Left lung (tissue), 14 donors: ENCODE data around the gene NPL. TPM values are rescaled to one million over a fixed set of nuclear protein-coding genes. Genes with fewer than 3 reads are reported as not detected.

Experiments
- ATAC-seq: fragments of 200-7000 bp; cut with Tn5 transposase; one replicate; pipeline ENCODE4 v1.9.1; 2020; ENCODE audit warnings: moderate library complexity
- DNase-seq, 4 donors: peaks; one replicate each; pipeline ENCODE4 v3.0.0-alpha.2; 2013 to 2020
- H3K27ac ChIP-seq, 2 donors: fragments of 200-600 bp; sonication (generic) in 1 of 2; one replicate each; pipeline versions ENCODE4 v1.5.0 to v1.8.0; 2020 to 2021
- H3K27me3 ChIP-seq, 2 donors: fragments of 200-600 bp; sonication (generic) in 1 of 2; one replicate each; pipeline versions ENCODE4 v1.5.0 to v1.8.0; 2020 to 2021
- H3K36me3 ChIP-seq, 2 donors: fragments of 200-600 bp; sonication (generic) in 1 of 2; one replicate each; pipeline versions ENCODE4 v1.5.0 to v1.8.0; 2020 to 2021
- H3K4me1 ChIP-seq, 2 donors: fragments of 200-600 bp; one replicate each; pipeline ENCODE4 v1.8.0; 2021
- H3K4me3 ChIP-seq, 2 donors: fragments of 200-600 bp; sonication (generic) in 1 of 2; one replicate each; pipeline versions ENCODE4 v1.5.0 to v1.8.0; 2020 to 2021; ENCODE audit warnings: mild to moderate bottlenecking in 1 of 2
- H3K9me3 ChIP-seq, 2 donors: fragments of 200-600 bp; sonication (generic) in 1 of 2; one replicate each; pipeline versions ENCODE4 v1.5.0 to v1.8.0; 2020 to 2021
- CTCF ChIP-seq, 2 donors: fragments of 200-600 bp; sonication (generic) in 1 of 2; IDR thresholded peaks; one replicate each; pipeline versions ENCODE4 v1.5.0 to v1.8.0; 2021; ENCODE audit warnings: antibody characterized with exemption in 2 of 2
- intact Hi-C, 2 donors: fragments of 100-400 bp; cut with DNase I; formaldehyde crosslinking; loops; one replicate each; pipeline versions ENCODE4 v1.11.2 to v1.14.2; 2022
- long read RNA-seq, 12 donors: library from polyadenylated mRNA in 2 of 12; unstranded in 2 of 12; transcript quantifications; one replicate each; pipeline ENCODE4 v2.0.0 and lab custom pipeline, GENCODE V29; 2019 to 2026
- polyA plus RNA-seq, 6 donors: library from polyadenylated mRNA; unstranded; fragments of 120-200 nt; gene quantifications; one replicate each; pipeline ENCODE4 v1.2.1, GENCODE V29; 2013; ENCODE audit not compliant: insufficient read length in 6 of 6
- total RNA-seq, 2 donors: library from RNA; stranded (reverse); fragmentation: NEBNext Ultra II Directional; extraction: Animal tissue kit (Norgen Biotek cat#: 25700); gene quantifications; one replicate each; pipeline ENCODE4 v1.2.1, GENCODE V29; 2021
- donor health status: DM: no; HTN: yes; CAD: no.
- donor health status: DM: no; HTN: no; CAD: no.

The NPL gene
- total RNA-seq (10 to 100 TPM; 35.2 to 73.5 TPM), polyA plus RNA-seq (10 to 100 TPM in 1 of 6 donors, 1 to 10 TPM in 5; 6.4 to 10.9 (median 7.6) TPM)
- long read RNA-seq, donor 1, result 0 reads
- long read RNA-seq, donor 2, result 0 reads
- long read RNA-seq, donor 3, result 0 reads
- long read RNA-seq, donor 4, partial matches to known transcripts, result 4 of 14 reads
- long read RNA-seq, donor 4, other reads (novel, unspliced or antisense), result 9 of 14 reads
- long read RNA-seq, donor 5, partial matches to known transcripts, result 0 of 1 reads
- long read RNA-seq, donor 5, other reads (novel, unspliced or antisense), result 0 of 1 reads
- long read RNA-seq, donor 6, result 0 reads
- long read RNA-seq, donor 7, result 0 reads
- long read RNA-seq, donor 8, result 0 reads
- long read RNA-seq, donor 9, result 0 reads
- long read RNA-seq, donor 10, partial matches to known transcripts, result 1 of 36 reads
- long read RNA-seq, donor 10, other reads (novel, unspliced or antisense), result 32 of 36 reads
- long read RNA-seq, donor 11, partial matches to known transcripts, result 0 of 1 reads
- long read RNA-seq, donor 11, other reads (novel, unspliced or antisense), result 0 of 1 reads
- long read RNA-seq, donor 12, result 0 reads

GRCh38 chr1:182789138-182790076, at the start of gene NPL:
Gene NPL (plus strand): TSS chr1:182789773. CDS start chr1:182794372, 4,599 bp downstream.
- Histone ChIP-seq H3K36me3 (peaks cover 0 to 7% of the 10 kb centered on the region in 2 donors), H3K4me3 (peak within 1 kb of the TSS; percentile 59 to 61), H3K9me3 (no peaks in the 10 kb centered on the region), H3K27me3 (no peaks in the 10 kb centered on the region), H3K4me1 (peaks cover 0 to 52% of the 10 kb centered on the region in 2 donors), H3K27ac (peak within 1 kb of the TSS; percentile 33 to 78)
- TF ChIP-seq CTCF (IDR thresholded peaks at IDR 0.05), result no peak
- ATAC-seq (peak; percentile 92), DNase-seq (peak; percentile 65 to 98 (median 82))
- intact Hi-C loops, result no loop called here

- DNase-seq (no peak), ATAC-seq (peak; percentile 89)
- Histone ChIP-seq H3K27ac (no peak overlapping the region), H3K4me1 (no peaks in the 10 kb centered on the region), H3K9me3 (no peaks in the 10 kb centered on the region), H3K36me3 (no peaks in the 10 kb centered on the region), H3K27me3 (no peaks in the 10 kb centered on the region), H3K4me3 (no peak overlapping the region)
- no peak for TF ChIP-seq CTCF (IDR thresholded peaks at IDR 0.05)
- intact Hi-C loops, result no loop called here
These were observed 49.5 kb upstream of the NPL start for GRCh38 chr1:182740120-182740519.

GRCh38 chr1:182742780-182743179, 46.8 kb upstream of the NPL start:
- H3K36me3 ChIP-seq, result no peaks in the 10 kb centered on the region
- H3K4me3 ChIP-seq, result no peak overlapping the region
- no peaks in the 10 kb centered on the region for H3K9me3 ChIP-seq
- no peaks in the 10 kb centered on the region for H3K27me3 ChIP-seq
- ATAC-seq, result no peak
- DNase-seq, result no peak
- H3K4me1 ChIP-seq, result no peaks in the 10 kb centered on the region
- intact Hi-C loops, result no loop called here
- no peak for TF ChIP-seq CTCF (IDR thresholded peaks at IDR 0.05)
- no peak overlapping the region for H3K27ac ChIP-seq

- H3K27me3 ChIP-seq, result no peaks in the 10 kb centered on the region
- intact Hi-C loops, result no loop called here
- ATAC-seq (no peak), DNase-seq (no peak)
- H3K27ac ChIP-seq, result no peak overlapping the region
- no peak for TF ChIP-seq CTCF (IDR thresholded peaks at IDR 0.05)
- H3K4me3 ChIP-seq, result no peak overlapping the region
- no peaks in the 10 kb centered on the region for H3K4me1 ChIP-seq
- no peaks in the 10 kb centered on the region for H3K36me3 ChIP-seq
- no peaks in the 10 kb centered on the region for H3K9me3 ChIP-seq
These were observed 37.2 kb upstream of the NPL start for GRCh38 chr1:182752077-182752988.
